HepG2 (cell line): ENCODE measurements around the gene SLC25A22. TPM values are rescaled to one million over a fixed set of nuclear protein-coding genes. Genes with fewer than 3 reads are reported as not detected.

ENCODE experiments used
- KDM3A ChIP-seq: IDR thresholded peaks from 2 replicates; pipeline ENCODE4 v1.6.1; 2018; ENCODE audit warnings: low read depth, missing compliant biosample characterization
- NR2C2 ChIP-seq: sonication (generic); formaldehyde crosslinking; IDR thresholded peaks from 2 replicates; pipeline ENCODE4 v1.4.0; 2020; ENCODE audit warnings: missing genetic modification reagents, mild to moderate bottlenecking, moderate library complexity, borderline replicate concordance
- PHF21A ChIP-seq: sonication (generic); formaldehyde crosslinking; IDR thresholded peaks from 2 replicates; pipeline ENCODE4 v1.5.0; 2020; ENCODE audit warnings: mild to moderate bottlenecking, missing genetic modification reagents
- REPIN1 ChIP-seq: sonication (generic); formaldehyde crosslinking; IDR thresholded peaks from 2 replicates; pipeline ENCODE4 v1.8.0; 2022; ENCODE audit warnings: missing genetic modification reagents, low read depth, mild to moderate bottlenecking, borderline replicate concordance
- SAP130 ChIP-seq: IDR thresholded peaks from 2 replicates; pipeline ENCODE4 v1.6.1; 2016; ENCODE audit warnings: low read depth
- SP140L ChIP-seq: sonication (generic); formaldehyde crosslinking; IDR thresholded peaks from 2 replicates; pipeline ENCODE4 v1.4.0; 2020; ENCODE audit warnings: missing genetic modification reagents, borderline replicate concordance
- ZFY ChIP-seq: sonication (generic); formaldehyde crosslinking; IDR thresholded peaks from 2 replicates; pipeline ENCODE4 v1.4.0; 2020; ENCODE audit warnings: missing genetic modification reagents
- ZNF224 ChIP-seq: sonication (generic); formaldehyde crosslinking; IDR thresholded peaks from 2 replicates; pipeline ENCODE4 v1.5.0; 2020; ENCODE audit warnings: mild to moderate bottlenecking, missing genetic modification reagents
- ZNF558 ChIP-seq: sonication (generic); formaldehyde crosslinking; IDR thresholded peaks from 2 replicates; pipeline ENCODE4 v1.9.0; 2022; ENCODE audit warnings: mild to moderate bottlenecking, missing genetic modification reagents, borderline replicate concordance
- ZNF724P ChIP-seq: sonication (generic); formaldehyde crosslinking; IDR thresholded peaks from 2 replicates; pipeline ENCODE4 v1.8.0; 2022; ENCODE audit warnings: missing genetic modification reagents, borderline replicate concordance
- ZNF878 ChIP-seq: sonication (generic); formaldehyde crosslinking; IDR thresholded peaks from 2 replicates; pipeline ENCODE4 v1.8.1; 2023; ENCODE audit warnings: mild to moderate bottlenecking, missing genetic modification reagents, moderate library complexity
- polyA plus RNA-seq, 8 experiments: library from polyadenylated mRNA; depleted of rRNA in 3 of 8; stranded (reverse) in 7 of 8; unstranded in 1 of 8; fragments of >200 nt; fragmentation: Illumina TruSeq in 4 of 8; extraction: Trizol in 4 of 8; gene quantifications; 2 replicates each; pipeline versions ENCODE4 v1.2.1 to v1.2.3, GENCODE V29; 2011 to 2016; ENCODE audit warnings: low read depth in 4 of 8, missing spikeins in 1 of 8, mixed read lengths in 1 of 8; ENCODE audit not compliant: insufficient read depth in 1 of 8
- total RNA-seq, 5 experiments: library from RNA; depleted of rRNA; stranded (reverse); fragments of >200 nt; fragmentation: Illumina TruSeq; extraction: Trizol; gene quantifications; 2 replicates each; pipeline ENCODE4 v1.2.3, GENCODE V29; 2016; ENCODE audit warnings: low read depth in 1 of 5
- TF ChIP-seq, protein P1 (sequence below): sonication (generic); formaldehyde crosslinking; IDR thresholded peaks from 2 replicates; pipeline ENCODE4 v1.8.0; 2023; ENCODE audit warnings: mild to moderate bottlenecking, missing genetic modification reagents
- TF ChIP-seq, protein P2 (sequence below): sonication (generic); formaldehyde crosslinking; IDR thresholded peaks from 2 replicates; pipeline ENCODE4 v1.8.1; 2023; ENCODE audit warnings: missing genetic modification reagents, mild to moderate bottlenecking, borderline replicate concordance
- TF ChIP-seq, protein P3 (sequence below), 2 experiments: IDR thresholded peaks; 2 replicates each; pipeline ENCODE4 v1.6.1; 2011 to 2012; ENCODE audit warnings: low read length in 2 of 2, borderline replicate concordance in 1 of 2, low read depth in 1 of 2, mild to moderate bottlenecking in 1 of 2, moderate library complexity in 1 of 2
- TF ChIP-seq, protein P4 (sequence below): sonication (generic); formaldehyde crosslinking; IDR thresholded peaks from 2 replicates; pipeline ENCODE4 v1.4.0; 2020; ENCODE audit warnings: missing genetic modification reagents
- TF ChIP-seq, protein P5 (sequence below): sonication (generic); formaldehyde crosslinking; IDR thresholded peaks from 2 replicates; pipeline ENCODE4 v1.4.0; 2020; ENCODE audit warnings: missing genetic modification reagents, low read depth, mild to moderate bottlenecking, borderline replicate concordance
- TF ChIP-seq, protein P6 (sequence below): sonication (generic); formaldehyde crosslinking; IDR thresholded peaks from 2 replicates; pipeline ENCODE4 v1.4.0; 2020; ENCODE audit warnings: mild to moderate bottlenecking, missing genetic modification reagents, borderline replicate concordance

Gene SLC25A22
- total and polyA plus RNA-seq, 2 of the 13 experiments (the other 11 are each of a cell fraction or from before 2014, with no cell fraction given) = 12.4 to 19.2 TPM

DNA sequence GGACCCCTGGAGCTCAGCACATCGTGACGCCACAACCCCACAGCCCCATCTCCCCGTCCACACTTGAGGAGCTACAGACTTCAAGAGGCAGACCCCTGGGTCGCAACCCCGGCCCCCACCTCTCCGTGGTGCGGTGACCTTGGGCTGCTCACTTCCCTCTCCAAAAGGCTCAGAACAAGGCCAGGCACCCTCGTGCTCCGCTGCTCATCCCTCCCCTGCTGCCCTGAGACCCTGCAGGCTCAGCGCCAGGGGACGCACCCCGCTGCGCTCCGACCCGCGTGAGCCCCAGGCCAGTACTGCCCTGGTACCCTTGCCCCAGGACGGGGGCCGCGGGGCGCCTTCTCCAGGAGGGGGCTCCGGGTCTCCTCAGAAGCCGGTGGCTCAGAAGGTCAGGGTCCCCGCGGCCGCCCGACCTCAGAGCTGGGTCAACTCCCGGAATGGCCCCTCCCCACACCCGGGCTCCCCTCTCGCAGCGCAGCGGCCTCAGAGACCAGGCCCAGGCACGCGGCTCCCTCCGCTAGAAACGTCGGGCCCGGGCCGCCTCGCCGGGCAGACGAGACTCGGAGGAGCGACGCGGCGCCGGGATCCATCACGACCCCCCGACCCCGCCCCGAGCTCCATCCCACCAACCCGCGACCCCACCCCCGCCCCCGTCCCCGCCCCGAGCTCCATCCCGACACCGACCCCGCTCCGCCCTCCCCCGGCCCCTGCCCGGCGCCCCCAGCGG, 21.4 kb downstream of the SLC25A22 start (continued):
- TF ChIP-seq, protein P1, sequence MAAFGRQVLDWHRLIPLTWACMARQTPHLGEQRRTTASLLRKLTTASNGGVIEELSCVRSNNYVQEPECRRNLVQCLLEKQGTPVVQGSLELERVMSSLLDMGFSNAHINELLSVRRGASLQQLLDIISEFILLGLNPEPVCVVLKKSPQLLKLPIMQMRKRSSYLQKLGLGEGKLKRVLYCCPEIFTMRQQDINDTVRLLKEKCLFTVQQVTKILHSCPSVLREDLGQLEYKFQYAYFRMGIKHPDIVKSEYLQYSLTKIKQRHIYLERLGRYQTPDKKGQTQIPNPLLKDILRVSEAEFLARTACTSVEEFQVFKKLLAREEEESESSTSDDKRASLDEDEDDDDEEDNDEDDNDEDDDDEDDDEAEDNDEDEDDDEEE (CRISPR knock-in tag) = no peak
- TF ChIP-seq KDM3A (CRISPR knock-in tag) (no peak), REPIN1 (CRISPR knock-in tag) (no peak), SP140L (CRISPR knock-in tag) (no peak), NR2C2 (CRISPR knock-in tag) (peak; percentile 7; the same call in 1 of the 2 replicates), PHF21A (CRISPR knock-in tag) (0 out of 2 replicates have a peak, but pooled peaks have one; percentile 15), ZNF878 (CRISPR knock-in tag) (0 out of 2 replicates have a peak, but pooled peaks have one; percentile 27), ZFY (CRISPR knock-in tag) (peak; percentile 54; the same call in 1 of the 2 replicates), ZNF724P (CRISPR knock-in tag) (no peak), ZNF558 (CRISPR knock-in tag) (peak; percentile 42; the same call in 1 of the 2 replicates), SAP130 (CRISPR knock-in tag) (peak; percentile 33), ZNF224 (no peak)
- TF ChIP-seq, protein P2, sequence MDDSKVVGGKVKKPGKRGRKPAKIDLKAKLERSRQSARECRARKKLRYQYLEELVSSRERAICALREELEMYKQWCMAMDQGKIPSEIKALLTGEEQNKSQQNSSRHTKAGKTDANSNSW (CRISPR knock-in tag) = 0 out of 2 replicates have a peak, but pooled peaks have one; percentile 61
- TF ChIP-seq, protein P3, sequence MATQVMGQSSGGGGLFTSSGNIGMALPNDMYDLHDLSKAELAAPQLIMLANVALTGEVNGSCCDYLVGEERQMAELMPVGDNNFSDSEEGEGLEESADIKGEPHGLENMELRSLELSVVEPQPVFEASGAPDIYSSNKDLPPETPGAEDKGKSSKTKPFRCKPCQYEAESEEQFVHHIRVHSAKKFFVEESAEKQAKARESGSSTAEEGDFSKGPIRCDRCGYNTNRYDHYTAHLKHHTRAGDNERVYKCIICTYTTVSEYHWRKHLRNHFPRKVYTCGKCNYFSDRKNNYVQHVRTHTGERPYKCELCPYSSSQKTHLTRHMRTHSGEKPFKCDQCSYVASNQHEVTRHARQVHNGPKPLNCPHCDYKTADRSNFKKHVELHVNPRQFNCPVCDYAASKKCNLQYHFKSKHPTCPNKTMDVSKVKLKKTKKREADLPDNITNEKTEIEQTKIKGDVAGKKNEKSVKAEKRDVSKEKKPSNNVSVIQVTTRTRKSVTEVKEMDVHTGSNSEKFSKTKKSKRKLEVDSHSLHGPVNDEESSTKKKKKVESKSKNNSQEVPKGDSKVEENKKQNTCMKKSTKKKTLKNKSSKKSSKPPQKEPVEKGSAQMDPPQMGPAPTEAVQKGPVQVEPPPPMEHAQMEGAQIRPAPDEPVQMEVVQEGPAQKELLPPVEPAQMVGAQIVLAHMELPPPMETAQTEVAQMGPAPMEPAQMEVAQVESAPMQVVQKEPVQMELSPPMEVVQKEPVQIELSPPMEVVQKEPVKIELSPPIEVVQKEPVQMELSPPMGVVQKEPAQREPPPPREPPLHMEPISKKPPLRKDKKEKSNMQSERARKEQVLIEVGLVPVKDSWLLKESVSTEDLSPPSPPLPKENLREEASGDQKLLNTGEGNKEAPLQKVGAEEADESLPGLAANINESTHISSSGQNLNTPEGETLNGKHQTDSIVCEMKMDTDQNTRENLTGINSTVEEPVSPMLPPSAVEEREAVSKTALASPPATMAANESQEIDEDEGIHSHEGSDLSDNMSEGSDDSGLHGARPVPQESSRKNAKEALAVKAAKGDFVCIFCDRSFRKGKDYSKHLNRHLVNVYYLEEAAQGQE (IDR thresholded peaks at IDR 0.05; ENCODE audit: borderline replicate concordance in 1 of 2, low read depth in 1 of 2, low read length in 2 of 2) = no peak
- TF ChIP-seq, protein P4, sequence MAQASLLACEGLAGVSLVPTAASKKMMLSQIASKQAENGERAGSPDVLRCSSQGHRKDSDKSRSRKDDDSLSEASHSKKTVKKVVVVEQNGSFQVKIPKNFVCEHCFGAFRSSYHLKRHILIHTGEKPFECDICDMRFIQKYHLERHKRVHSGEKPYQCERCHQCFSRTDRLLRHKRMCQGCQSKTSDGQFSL (CRISPR knock-in tag) = 0 out of 2 replicates have a peak, but pooled peaks have one; percentile 46
- TF ChIP-seq, protein P5, sequence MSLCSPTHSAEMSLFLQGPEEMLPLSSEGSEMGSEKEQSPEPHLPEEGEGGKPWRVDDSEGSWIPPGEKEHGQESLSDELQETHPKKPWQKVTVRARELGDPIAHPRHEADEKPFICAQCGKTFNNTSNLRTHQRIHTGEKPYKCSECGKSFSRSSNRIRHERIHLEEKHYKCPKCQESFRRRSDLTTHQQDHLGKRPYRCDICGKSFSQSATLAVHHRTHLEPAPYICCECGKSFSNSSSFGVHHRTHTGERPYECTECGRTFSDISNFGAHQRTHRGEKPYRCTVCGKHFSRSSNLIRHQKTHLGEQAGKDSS (CRISPR knock-in tag) = peak; percentile 43; the same call in 1 of the 2 replicates
- TF ChIP-seq, protein P6, sequence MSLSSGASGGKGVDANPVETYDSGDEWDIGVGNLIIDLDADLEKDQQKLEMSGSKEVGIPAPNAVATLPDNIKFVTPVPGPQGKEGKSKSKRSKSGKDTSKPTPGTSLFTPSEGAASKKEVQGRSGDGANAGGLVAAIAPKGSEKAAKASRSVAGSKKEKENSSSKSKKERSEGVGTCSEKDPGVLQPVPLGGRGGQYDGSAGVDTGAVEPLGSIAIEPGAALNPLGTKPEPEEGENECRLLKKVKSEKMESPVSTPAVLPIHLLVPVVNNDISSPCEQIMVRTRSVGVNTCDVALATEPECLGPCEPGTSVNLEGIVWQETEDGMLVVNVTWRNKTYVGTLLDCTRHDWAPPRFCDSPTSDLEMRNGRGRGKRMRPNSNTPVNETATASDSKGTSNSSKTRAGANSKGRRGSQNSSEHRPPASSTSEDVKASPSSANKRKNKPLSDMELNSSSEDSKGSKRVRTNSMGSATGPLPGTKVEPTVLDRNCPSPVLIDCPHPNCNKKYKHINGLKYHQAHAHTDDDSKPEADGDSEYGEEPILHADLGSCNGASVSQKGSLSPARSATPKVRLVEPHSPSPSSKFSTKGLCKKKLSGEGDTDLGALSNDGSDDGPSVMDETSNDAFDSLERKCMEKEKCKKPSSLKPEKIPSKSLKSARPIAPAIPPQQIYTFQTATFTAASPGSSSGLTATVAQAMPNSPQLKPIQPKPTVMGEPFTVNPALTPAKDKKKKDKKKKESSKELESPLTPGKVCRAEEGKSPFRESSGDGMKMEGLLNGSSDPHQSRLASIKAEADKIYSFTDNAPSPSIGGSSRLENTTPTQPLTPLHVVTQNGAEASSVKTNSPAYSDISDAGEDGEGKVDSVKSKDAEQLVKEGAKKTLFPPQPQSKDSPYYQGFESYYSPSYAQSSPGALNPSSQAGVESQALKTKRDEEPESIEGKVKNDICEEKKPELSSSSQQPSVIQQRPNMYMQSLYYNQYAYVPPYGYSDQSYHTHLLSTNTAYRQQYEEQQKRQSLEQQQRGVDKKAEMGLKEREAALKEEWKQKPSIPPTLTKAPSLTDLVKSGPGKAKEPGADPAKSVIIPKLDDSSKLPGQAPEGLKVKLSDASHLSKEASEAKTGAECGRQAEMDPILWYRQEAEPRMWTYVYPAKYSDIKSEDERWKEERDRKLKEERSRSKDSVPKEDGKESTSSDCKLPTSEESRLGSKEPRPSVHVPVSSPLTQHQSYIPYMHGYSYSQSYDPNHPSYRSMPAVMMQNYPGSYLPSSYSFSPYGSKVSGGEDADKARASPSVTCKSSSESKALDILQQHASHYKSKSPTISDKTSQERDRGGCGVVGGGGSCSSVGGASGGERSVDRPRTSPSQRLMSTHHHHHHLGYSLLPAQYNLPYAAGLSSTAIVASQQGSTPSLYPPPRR (CRISPR knock-in tag) = 0 out of 2 replicates have a peak, but pooled peaks have one; percentile 22
